ENCODE data around the gene CEP78.

The CEP78 gene

DNA sequence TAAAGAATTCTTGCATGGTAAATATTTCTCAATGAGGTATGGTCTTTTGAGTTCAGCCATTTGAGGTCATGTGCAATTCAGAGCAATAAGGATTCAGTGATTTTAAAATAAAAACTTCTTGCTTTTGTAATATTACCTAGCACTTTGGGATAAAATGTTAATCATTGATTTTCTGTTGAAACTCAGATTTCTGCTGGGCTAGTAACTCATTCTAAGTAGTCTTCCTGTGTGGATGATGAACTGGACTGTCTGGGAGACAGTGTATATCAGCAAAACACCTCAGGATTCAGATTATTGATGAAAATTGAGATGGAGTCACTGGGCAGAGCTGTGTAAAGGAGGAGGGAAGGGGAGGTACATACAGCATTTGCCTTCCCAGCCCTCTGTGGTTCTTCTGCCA is 50.2 kb downstream of the CEP78 start:
- DNase-seq, result no peak

DNA sequence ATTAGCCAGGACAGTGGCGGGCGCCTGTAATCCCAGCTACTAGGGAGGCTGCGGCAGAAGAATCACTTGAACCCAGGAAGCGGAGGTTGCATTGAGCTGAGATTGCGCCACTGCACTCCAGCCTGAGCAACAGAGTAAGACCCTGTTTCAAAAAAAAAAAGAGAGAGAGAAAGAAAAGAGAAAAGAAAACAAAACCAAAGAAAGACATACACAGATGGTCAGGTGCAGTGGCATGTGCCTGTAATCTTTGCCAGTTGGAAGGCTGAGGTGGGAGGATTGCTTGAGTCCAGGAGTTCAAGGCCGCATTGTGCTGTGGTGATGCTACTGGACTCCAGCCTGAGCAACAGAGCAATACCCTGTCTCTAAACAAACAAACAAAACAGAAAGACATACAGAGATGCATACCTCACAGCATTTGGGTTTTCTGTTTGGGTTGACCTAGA is 51.1 kb downstream of the CEP78 start:
- no peak for DNase-seq

DNA sequence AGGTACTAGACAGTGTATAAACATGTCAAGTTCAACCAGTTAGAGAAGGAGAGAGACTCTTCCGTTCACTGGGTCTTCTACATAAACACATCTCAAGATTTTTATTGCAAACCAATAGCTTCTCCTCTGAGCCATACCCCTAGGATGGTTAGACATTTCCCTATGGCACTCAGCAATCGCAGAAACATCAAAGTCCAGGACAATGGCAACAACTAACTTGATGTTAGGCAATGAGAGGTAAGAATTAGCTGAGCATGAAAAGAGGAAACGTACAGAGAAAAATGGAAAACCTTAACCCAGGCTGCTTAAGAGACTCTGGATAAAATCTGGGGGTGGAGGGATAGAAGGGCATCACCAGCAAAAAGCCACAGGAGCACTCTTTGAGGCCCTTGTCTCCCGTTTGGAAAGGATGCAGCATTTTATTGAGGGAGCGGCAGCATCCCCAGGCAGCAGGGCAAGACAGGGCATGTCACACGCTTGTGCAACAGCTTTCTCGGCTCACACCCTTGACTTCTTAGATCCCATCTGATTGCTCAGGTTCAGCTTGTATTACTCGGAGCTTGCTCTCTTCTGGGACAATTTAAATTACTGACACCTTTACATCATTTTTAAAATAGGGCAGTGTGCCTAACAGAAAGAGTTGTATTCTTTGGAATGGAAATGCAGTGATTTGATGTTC is 52.5 kb downstream of the CEP78 start:
- no peak for DNase-seq

DNA sequence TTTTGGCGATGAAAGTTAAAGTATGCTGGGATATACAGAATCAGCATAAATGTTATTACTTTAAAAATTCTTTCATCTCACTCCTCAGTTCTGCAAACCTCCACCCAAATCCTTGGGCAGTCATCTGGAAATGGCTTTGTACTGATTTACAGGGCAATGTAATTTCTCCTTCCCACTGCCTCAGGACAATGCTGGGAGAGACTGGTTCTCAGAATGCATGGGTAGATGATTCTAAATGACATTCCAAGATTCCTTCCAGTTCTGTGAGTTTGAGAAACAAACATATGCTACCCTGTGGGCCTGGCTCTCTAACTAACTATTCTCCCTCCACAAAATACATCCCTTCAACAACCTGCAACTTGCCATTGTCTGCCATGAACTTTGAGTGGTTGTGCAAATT is 53.6 kb downstream of the CEP78 start:
- no peak for DNase-seq

DNA sequence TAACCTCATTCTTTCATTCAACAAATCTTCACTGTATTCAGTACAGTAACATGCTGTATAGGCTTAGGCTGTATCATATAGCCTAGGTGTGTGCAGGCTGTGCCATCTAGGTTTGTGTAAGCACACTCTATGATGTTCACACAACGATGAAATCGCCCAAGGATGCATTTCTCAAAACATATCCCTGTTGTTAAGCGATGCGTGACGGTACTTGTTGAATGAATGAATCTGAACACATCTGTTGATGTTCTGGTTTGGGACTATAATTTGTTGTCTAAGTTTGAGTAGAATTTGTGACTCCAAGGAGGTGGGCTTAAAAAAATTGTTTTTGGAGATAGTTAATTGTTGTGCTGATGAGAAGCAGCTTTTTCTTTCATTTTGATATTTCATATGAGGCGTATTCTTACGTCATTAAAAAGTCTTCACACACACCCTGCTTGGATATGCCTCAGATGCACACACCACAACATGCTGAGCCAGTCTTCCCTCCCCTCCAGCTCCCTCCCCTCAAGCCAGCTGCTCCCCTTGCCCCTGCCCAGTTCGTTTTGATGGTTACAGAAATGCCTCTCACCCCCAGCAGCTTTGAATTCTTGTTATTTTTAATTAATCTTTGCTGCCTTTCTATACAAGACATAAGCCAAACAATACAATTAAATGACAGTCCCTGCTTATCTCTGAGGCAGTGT is 55.5 kb downstream of the CEP78 start:
- DNase-seq, result no peak

DNA sequence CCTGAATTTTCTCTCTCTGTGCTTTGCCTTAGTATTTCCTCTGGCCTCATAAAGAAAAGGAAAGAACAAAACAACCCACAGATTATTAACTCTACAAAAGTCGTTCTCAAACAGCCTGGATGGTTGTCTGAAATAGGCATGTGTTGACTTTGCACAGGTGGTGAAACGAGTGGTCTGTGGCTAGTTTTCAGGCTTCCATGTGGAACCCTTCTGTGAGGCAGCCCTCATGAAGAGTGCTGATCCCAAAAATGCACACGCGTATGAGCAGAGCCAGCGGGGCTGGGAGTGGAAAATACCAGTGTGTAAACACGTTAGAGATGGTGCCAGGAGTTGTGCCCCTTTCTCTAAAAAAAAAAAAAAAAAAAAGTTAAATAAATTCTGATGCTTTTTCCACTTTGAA is 56.2 kb downstream of the CEP78 start:
- DNase-seq, result no peak

DNA sequence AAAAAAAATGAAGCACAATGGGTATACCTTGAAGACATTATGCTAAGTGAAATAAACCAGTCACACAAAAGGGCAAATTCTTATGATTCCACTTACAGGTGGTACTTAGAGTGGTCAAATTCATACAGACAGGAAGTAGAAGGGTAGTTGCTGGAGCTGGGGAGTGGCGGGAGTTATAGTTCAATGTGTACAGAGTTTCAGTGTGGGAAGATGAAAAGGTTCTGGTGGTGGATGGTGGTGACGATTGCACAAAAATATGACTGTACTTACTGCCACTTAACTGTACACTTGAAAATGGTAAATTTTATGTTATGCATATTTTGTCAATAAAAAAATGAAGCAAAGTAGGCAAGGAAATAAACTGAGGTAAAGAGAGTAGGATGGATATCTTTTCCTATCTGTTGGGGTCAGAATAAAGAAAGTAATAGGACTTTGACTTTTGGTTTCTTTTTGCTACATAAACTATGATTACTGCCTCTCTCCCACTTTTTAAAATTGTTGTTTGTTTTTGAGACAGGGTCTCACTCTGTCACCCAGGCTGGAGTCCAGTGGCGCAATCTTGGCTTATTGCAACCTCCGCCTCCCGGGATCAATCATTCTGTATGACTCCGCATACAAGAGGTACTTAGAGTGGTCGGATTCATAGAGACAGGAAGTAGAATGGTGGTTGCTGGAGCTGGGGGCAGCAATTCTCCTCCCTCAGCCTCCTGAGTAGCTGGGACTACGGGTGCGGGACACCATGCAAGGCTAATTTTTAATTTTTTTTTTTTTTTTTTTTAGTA is 57.0 kb downstream of the CEP78 start:
- no peak for DNase-seq

DNA sequence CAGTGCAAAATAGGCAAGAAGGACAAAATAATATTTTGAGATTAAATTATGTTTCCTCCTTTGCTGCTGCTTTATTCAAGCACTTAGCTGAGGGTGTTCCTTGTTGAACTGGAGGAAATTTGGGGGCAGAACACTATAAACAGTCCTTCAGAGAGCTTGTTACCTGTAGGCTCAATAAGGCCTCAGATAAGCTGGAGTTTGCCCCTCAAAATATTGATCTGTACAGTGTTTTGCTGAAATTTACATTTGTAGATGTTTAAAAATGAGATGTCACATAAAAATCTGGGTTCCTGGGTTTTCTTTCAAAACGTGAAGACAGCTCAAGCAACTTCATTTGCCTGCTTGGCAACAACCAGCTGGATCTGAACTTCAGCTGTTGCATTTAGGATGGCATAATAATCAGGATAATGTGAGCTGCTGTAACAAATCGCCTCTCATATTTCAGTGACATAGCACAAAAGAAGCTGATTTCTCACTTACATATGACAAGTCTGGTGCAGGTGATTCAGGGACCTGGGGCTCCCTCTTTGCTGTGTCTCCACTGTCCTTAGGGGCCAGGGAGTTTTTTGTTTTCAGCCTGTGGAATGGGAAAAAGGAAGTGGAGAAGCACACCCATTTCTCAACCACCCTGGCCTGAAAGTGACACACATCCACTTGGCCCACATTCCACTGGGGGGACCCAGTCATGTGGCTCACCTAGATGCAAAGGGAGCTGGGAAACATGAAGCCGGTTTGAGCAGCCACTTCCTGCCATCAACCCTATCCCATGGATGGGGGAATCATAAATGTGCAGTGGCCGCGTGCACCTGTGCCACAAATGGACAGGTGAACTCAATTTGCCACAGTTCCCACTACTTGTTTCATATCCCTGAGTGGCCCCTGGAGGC is 58.7 kb downstream of the CEP78 start:
- DNase-seq, result no peak

DNA sequence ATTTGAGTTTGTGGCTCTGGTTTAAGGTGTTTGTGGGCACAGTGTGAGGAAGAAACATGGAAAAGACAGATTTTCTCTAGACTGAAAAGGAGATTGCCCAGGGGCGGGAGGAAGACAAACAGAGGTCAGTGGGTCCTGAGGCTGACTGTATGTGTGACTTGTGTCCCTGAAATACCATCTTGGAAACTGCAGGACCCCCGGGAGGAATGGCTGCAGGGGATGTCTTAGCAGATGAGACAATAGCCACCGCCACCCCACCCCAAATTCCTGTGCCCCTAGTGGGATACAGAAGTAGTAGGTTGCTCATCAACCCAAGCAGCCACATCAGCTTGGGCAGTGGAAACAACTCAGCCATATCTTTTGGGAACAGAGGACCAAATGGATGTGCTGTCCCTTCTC is 59.3 kb downstream of the CEP78 start:
- DNase-seq, result no peak

DNA sequence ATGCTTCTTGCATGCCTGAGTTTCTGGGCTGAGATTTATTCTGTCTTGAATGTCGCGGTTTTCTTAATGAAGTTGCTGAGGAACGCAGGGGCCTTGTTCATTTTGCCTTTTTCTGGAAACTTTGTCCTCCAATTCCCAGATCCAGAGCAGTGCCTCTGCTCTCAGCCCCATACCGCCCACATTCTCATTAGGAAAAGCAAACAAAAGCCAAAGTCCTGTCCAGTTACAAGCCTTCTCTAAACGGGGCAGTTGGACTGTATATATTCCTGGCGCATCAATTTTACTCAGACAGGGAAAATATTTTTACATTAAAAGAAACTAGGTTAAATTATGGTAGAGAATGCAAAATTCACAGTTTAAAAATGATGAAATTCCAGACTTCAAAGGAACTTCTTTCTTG is 59.9 kb downstream of the CEP78 start:
- DNase-seq, result peak in 1 of 58 donors; percentile 8

DNA sequence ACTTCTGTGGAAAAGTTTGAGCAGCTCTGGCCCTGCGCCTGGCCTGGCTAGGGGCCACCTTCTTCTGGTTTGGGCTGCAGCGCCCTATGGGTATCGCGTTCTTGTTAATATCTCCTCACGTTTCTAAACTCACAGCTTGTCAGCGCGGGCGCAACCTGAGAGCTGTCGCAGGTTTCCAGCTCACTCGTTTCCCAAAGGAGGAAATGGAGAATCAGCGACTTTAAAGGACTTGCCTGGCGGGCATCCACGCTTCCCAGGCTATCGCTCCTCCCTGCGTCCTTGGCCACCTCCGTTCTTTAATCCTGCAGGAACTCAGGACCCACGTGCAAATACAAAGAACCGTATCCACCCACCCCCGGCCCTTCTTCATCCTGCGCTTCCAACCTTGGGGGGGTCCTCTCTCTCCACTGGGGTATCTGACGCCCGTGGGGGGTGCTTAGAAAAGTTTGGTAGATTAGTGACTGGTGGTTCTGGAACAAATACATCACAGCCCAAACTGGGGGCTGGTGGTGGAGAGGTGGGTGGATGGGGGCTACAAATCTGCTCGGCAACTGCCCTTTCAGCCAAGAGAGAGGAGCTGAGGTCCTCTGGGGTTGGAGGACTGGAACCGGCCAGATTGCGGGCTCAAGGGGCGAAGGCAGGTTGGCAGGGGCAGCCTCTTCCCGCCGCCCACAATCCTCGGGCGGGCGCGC is 60.5 kb downstream of the CEP78 start:
- DNase-seq, result peak in 49 of 58 donors; percentile 15 to 82 (median 52)

DNA sequence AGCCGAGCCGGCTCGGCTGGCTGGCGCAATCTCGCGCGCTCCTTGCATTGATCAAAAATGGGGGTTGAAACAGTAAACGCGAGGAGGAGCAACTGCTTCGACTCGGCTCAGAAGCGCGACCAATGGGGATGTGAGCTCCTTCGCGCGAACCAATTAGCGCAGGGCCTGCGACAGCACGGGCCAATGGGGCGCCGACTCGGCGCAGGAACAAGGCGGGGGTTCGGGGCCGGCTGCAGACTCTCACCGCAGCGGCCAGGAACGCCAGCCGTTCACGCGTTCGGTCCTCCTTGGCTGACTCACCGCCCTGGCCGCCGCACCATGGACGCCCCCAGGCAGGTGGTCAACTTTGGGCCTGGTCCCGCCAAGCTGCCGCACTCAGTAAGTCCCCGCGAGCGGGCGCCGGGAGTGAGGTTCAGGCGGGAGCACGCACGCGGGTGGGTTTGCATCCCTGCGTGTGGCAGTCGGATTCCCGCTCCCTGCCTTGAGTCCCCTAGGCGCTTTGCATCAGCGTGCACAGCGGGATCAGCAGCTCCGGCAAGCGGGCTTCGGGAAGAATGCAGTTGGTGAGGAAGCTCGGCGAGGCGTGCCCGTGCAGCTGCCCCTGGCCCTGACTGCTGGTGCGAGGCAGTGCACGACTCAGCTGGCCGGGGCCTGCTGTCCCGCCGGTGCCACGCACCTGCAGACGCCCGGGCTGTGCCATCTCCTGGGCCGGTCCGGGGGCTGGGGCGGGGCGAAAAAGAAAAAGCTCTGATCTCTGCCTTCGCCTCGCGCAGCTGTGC is 61.2 kb downstream of the CEP78 start, which contains the start of gene PSAT1:
PSAT1 (plus strand) TSS at position 233 of the 779 bp plus-strand sequence; CDS start at position 319, 86 bp downstream.
- DNase-seq, result peak; percentile 60 to 97 (median 91)

DNA sequence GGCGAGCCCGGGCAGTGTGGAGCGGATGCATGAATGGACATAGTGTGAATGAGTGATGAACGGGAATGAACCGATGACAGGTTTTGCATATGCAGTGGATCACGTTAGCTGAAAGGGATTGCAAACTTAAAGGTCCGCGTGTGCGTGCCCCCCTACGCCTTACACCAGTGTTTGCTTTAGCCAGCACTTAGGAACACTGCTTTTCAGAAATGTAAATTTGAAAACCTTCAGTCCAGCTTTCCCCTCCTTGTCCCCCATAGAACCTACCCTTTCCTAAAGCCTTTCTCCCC is 61.7 kb downstream of the CEP78 start:
- DNase-seq, result peak in 1 of 58 donors; percentile 76

DNA sequence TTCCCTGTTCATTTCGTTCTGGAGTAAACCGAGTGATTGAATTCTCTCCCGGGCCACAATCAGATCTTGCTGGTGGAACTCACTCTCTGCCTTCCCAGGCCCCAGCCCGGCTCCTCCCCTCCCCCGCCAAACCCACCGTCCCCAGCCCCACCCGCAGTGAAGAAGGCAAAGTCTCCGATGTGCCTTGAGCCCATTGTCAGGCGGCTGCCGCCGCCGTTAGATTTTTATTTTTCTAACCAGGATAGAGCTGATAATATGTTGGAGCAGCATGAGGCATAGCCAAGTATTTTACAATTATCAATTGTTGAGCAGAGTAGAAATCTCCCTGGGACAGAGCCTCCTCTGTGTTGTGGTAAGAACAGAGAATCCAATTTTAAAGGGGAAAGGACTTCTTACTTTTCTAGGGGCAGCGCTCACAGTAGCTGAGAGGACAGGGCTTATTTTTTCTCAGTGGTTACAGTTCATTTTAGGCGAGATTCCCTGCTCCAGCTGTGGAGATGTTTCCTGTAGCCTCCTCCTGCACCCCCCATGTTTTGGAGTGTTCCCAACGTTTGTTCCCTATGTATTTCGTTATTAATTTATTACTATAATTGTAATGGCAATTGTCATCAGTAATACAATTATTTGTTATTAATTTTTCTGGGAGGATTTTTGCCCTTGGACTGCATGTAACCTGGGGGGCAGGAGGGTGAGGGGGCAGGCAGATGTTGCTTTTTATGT is 62.3 kb downstream of the CEP78 start:
- DNase-seq, result peak in 40 of 58 donors; percentile 7 to 79 (median 38)

DNA sequence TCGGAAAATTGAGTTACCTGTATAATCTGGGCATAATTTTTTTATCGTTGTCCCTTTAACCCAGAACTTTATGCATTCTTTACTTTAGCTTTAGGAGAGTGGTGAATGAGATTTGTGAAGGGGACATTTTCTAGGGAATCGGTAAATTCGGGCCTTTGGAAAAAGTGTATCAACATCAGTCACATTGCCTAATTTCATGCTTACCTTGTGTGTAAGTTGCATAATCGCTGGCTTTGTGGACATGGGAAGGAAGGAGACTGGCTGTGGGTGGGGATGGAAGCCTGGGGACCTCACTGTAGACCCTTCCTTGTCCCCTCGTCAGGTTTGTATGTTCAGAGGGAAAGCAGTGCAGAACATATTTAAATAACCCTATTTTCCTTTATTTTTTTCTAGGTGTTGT is 64.3 kb downstream of the CEP78 start:
- no peak for DNase-seq

DNA sequence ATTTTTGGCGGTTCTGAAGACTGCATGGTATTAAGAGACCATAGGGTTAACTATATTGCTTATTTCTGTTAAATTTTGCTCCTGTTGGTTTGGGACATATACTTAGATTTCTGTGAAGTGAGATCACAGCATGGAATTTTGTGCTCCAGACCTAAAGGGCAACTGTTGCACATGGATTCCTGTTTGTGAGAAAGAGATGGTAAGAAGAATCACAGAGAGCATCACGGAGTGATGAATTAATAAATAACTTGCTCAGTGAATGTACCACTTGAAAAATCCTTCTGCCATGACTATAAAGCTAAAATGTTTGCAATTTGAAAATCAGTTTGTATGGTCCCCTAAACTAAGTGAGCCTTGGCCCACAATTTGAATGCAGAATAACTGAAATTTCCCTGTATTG is 65.6 kb downstream of the CEP78 start:
- no peak for DNase-seq

DNA sequence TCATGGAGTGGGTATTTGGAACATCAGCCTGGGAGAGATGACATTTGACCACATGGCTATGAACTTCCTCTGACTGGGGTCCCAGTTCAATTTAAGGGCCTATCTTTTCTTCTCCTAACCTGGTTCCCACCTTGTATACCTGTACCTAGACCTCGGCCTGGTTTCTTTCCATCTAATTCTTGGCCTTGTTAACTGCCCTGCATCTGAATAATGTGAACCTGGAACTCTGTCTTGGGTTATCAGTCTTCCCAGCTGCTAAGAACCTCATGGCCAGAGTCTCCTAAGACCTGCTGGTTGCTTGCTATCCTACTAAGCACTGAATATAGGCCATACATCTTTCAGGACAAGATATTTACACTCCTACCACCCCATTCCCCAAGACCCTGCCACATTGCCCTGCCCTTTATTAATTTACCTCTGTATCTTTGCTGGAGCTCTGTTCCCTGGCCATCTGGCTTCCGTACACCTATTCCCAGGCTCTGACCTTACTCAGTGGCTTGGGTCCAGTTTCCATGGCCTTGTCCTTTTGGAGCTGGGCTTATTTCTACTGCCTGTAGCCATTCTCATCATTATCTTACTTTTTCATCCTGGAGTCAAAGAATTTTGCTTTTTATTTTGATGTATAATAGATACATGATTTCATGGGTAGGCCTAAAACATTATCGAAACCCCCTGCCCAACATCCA is 67.6 kb downstream of the CEP78 start:
- no peak for DNase-seq

DNA sequence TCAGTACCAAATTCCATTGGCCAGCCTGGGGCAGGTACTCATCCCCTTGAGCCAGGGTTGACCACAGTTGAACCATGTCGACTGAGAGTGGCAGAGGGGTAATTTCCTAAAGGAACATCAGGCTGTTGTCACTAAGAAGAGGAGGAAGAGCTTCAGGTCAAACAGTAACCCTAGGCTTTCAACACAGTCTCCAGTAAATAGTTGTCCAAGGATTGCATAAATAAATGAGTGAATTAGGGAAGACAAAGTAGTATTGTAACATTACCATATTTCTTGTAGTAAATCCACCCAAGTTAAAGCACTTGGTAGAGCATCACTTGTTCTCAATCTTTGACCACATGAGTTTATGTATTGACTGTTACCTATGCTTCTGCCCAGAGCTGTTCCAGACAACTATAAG is 68.5 kb downstream of the CEP78 start:
- no peak for DNase-seq

All from anterior cingulate cortex (tissue), 58 donors.